HEK293 (cell line): ENCODE results near the gene WNT7A.

ENCODE experiments used
- KLF9 ChIP-seq: fragments of 450-650 bp; formaldehyde crosslinking; IDR thresholded peaks from 2 replicates; pipeline ENCODE4 v1.5.1; 2016; ENCODE audit warnings: missing biosample characterization, missing genetic modification characterization, low read depth
- TF ChIP-seq, protein P1 (sequence below): fragments of 450-650 bp; formaldehyde crosslinking; IDR thresholded peaks from 2 replicates; pipeline ENCODE4 v1.5.1; 2017; ENCODE audit warnings: missing biosample characterization, missing genetic modification characterization

DNA sequence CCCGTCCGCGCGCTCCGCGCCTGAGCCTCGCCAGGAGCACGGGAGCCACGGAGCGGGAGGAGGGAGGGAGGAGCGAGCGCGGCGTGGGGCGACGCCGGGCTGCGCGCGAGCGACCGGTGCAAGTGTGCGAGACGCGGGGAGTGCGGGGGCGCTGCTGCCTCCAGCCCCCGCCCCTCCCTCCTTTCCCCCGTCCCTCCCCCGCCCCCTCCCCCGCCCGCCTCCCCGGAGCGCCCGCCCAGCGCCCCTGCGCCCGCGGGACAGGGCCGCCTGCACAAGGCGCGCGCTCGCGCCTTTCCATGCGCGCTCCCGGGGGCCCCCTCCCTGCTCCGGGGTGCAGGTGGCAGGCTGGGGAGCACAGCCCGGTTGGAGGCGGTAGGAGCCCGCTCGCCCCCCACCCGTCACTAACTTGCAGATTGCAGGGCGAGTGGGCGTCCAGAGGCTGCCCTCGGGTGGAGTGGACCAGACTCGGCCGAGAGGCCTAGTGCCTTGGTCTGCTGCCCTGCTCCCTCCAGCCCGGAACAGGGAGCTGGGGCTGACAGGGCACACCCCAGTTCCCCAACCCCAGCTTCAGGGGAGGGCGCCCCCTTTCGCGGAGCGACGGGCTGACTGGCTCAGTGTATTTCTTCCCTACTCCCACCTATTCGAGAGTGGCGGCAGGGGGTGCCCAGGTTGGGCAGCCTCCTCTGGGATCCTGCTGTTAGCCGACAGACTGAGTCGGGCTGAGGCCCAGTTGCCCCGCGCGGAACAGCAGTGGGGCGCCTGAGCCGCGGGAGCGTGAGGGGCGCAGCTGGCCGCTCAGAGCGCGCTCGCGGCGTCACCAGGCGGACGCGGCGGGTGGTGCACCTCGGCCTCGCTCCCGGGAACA, at the start of gene WNT7A:
- TF ChIP-seq, protein P1, sequence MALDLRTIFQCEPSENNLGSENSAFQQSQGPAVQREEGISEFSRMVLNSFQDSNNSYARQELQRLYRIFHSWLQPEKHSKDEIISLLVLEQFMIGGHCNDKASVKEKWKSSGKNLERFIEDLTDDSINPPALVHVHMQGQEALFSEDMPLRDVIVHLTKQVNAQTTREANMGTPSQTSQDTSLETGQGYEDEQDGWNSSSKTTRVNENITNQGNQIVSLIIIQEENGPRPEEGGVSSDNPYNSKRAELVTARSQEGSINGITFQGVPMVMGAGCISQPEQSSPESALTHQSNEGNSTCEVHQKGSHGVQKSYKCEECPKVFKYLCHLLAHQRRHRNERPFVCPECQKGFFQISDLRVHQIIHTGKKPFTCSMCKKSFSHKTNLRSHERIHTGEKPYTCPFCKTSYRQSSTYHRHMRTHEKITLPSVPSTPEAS (tag by site-specific recombination): no peak
- no peak for TF ChIP-seq KLF9 (tag by site-specific recombination)
